ENCODE results near the gene ZBTB38.
A peak's percentile ranks its signal among the peaks of the same experiment; 100 is the strongest.

The ZBTB38 gene

GRCh38 chr3:141388823-141389621 is 20.7 kb downstream of the ZBTB38 start:
- DNase-seq: peak; percentile 45

DNA sequence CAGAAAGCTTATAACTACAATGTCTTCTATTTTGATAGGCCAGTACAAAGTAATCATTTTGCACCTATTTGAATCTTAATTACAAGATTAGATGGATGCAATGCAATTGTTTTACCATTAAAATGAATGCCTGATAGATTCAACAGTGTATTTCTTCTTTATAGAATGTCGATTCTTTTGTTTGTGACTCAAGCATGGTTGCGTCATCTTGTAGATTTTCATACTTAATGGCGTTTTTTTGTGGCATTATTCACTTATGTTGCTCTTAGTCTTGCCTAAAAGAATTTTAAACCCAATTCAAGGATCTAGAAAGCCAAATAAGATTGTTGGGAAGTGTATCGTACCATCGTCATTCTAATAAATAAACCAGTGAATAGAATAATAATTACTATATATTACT is 21.4 kb downstream of the ZBTB38 start:
- DNase-seq: peak; percentile 70

DNA sequence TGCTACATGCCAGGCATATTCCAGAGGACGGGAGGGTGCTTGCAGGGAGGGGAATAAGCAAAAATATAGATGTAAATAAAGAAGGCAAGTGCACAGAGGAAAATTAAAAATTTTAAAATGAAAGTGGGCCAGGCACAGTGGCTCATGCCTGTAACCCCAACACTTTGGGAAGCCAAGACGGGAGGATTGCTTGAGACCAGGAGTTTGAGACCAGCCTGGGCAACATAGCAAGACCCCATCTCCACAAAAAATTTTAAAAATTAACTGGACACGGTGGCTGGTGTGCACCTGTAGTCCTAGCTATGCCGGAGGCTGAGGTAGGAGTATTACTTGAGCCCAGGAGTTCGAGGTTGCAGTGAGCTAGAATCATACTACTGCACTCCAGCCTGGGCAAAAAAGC is 22.4 kb downstream of the ZBTB38 start:
- no peak for DNase-seq

DNA sequence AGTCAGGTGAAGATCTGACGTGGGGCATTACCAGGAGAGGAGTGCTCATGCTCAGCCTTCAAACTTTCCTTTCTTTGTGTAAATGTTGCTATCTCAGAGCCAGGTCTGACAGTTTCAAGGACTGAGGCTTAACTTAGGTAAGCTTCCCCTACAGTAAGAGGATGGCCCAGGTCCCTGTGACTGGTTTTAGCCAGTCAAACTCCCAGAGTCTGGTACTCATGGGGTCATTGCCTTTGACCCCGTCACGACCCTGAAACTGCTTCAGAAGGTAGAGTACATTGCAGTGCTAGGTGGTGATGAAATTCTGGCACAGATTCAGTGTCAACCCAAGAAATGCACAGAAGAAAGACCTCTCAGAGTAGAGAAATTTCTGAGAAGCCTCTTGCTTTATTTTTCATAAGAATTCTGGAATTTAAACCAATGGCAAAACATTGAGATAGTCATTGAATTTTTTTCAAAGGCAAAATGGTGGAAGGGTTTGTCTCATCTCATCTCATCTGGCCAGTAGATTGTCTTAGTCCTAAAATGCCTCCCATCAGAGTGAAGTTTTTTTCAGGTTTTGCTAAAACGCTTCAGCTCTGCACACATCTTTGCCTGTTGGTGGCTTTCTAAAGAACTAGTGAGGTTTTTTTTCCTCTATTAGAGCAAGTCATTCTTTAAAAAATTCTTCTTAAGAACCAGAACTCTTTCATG is 23.1 kb downstream of the ZBTB38 start:
- no peak for DNase-seq

- no peak for DNase-seq
These were observed 23.6 kb downstream of the ZBTB38 start for GRCh38 chr3:141391991-141392316.

GRCh38 chr3:141392416-141392815 is 24.1 kb downstream of the ZBTB38 start:
- no peak for DNase-seq

GRCh38 chr3:141392897-141393734 is 24.8 kb downstream of the ZBTB38 start:
- no peak for DNase-seq

- no peak for DNase-seq
These were observed 25.4 kb downstream of the ZBTB38 start for GRCh38 chr3:141393735-141394076.

- DNase-seq: no peak
These were observed 26.3 kb downstream of the ZBTB38 start for GRCh38 chr3:141394560-141394959.

DNA sequence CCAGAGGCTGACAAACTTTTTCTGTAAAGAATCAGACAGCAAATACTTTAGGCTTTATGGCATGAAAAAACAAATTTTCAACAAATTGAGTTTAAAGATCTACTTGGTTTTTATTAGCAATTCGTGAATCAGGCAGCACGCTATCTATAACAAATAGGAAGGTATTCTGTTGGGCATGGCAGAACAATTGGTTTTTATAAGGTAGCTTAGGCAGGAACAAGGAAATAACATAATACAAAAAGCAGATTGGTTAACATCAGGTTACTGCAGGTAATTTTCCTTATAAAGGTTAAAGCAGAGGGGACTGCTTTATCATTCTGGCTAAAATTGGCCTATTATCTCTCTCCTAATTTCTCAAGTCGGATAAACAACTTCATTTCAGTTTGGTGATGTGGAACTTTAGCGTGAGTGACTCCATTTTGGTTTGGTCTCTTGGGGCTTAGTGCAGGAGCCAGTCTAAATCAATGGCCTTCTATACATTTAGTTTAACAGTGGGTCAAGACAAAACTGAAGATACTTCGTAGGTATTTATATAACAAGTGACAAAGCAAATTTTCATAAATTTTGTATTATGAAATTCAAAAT is 26.8 kb downstream of the ZBTB38 start:
- no peak for DNase-seq

DNA sequence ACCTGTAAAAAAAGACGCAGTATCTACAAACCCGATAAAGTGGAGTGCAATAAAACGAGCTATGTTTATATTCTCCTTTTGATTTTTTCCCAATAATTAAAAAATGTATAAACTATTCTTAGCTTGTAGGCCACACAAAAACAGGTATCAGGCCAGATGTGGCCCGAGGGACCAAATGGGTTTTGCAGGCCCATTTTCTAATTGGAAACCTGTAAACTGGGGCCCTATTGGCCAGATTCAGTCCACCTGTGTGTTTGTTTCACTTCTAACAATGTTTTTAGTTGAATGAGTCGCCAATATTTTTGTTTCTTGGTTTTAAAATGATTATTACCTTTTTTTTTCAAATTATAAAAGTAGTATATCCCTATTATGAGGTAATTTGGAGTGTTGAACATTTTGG is 29.7 kb downstream of the ZBTB38 start:
- no peak for DNase-seq

DNA sequence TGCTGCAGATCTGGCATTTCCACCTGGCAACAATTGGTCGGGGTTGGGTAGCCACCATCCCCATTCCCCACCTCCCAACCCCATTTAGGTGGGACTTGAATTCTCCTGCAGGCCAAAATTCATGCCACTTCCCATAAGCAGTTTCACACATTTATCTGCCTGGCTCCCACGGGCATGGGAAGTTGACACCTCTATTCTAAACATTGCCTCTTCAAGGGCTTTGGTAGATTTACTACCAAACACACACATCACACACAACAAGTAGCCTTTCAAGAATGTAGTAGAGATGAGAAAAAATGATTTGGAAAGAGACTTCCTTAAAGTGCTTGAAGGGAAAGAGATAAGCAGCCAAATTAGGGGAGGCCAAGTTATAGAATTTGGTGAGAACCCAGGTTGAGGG is 30.9 kb downstream of the ZBTB38 start:
- DNase-seq: peak; percentile 37

DNA sequence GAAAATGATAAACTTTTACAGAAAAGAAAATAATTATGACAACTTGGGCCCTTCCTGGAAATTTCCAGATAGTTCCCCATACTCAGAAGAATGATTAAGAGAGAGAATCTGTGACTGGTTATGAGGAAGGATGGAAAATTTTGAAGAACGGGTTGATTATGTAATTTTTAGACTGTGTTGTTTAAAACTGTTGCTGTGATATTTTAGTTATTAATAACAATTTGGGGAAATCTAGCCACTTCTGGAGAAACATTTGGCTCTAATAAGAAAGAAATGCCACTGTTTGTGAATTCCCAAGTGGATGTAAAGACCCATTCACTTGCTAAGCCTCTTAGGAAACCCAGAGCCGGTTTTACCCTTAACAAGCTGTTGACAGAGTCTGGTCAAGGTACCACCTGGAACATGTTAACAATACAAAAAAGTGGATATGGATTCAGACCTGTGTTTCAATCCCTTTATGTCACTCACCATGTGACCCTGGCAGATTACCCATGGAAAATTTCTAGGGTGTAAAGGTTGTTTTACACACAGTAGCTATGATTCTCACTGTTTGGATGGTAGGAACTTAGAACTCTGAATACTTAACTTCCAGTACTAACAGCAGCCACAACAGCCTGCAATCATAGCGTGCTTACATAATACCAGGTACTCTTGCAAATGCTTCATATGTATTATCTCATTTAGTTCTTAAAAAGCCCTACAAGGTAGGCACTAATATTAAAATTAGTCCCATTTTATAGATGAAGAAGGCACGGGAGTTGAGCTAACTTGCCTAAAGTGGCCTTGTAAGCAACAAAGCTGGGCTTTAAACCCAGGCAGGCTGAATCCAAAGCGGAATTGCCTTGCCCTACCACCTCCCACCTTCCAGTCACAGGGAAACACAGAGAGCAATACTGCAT is 32.0 kb downstream of the ZBTB38 start:
- DNase-seq: peak; percentile 40

DNA sequence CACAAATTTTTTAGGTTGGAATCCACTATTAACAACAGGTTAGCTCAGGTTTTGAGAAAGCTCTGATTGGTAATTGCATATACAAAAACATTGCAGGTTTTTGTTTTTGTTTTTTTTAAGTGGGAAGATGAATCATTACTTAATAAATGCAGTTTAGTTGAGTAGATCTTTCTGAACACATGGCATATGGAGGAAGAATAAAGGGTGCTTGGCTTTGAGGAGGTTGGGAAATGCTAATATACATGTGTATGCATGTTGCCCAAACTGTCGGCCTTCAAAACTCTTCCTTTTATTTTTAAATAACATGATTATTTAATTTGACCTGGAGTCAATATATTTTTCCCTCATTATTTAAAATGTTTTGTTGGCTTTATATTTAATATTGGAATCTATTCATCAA is 32.8 kb downstream of the ZBTB38 start:
- peak; percentile 36 for DNase-seq

- DNase-seq: peak; percentile 44
These were observed 33.5 kb downstream of the ZBTB38 start for GRCh38 chr3:141401573-141402475.

GRCh38 chr3:141402476-141403171 is 34.3 kb downstream of the ZBTB38 start:
- DNase-seq: peak; percentile 64

- DNase-seq: peak; percentile 24
These were observed 35.3 kb downstream of the ZBTB38 start for GRCh38 chr3:141403576-141403975.

- peak; percentile 89 for DNase-seq
These were observed 36.7 kb downstream of the ZBTB38 start for GRCh38 chr3:141405025-141405424.

- DNase-seq: peak; percentile 32
These were observed 37.3 kb downstream of the ZBTB38 start for GRCh38 chr3:141405591-141405990.

GRCh38 chr3:141406265-141406664 is 38.0 kb downstream of the ZBTB38 start:
- no peak for DNase-seq

DNA sequence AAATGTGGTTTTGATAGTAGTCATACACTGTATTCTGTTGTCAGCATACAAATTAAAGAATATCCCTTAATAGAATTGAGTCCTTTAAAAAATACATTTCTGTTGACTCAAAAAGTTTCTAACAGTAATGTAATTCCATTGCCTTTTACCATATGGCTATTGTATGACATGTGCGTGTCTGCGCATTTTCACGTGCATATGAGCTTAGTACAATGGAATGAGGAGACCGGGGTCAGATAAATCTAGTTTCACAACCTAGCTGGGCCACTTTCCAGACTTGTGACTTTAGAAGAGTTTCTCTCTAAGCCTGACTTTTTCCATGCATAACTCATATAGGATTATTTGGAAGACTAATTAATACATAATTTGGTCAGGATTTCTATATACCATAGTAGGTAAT is 38.7 kb downstream of the ZBTB38 start:
- peak; percentile 99 for DNase-seq
